TTC549 (cell line): Measurements from ENCODE around the gene CEP57L1.

Experiments used
- FAIRE-seq: peaks from 2 replicates; lab custom pipeline; 2012; peaks lifted over from hg19 to GRCh38; lab: Jason Lieb, UNC

CEP57L1 gene

DNA sequence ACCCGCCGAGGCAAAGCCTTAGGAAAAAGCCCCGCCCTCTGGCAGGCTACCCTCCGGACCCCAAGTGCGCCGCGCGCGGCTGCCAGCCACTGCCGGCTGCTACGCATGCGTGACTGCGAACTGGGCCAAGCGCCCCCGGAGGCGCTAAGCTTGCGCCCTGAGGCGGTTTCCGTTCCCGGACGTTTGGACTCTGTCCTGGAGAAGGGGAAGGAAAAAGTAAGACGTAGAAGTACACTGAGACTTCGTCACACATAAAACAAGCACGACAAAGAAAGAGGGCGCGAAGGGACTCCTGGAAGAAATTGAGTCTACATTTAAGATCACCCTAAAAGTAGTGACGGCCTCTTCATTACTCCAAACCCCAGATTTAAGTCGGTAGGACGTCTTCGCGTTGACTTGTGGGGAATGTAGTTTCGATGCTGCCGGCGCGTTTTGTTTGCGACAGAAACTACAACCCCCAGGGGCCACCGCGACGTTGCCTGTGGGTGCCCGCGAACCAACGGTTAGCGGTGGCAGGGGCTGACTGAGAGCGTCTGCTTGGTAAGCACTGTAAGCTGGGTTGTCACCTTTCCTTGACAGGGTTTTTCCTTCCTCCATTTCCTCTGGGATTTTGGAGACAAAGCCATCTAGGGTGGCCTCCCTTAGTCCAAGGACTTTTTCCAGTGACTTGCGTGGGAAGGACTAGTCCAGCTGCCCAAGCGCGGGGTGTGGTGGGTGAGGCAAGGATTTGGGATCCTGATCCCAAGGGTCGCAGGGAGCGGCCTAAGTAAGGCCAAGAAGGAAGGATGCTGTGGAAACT, at the start of gene CEP57L1:
CEP57L1 (plus strand) TSS at position 472 of the 799 bp plus-strand sequence. CDS start 49,715 bp downstream, outside the sequence.
- peak; percentile 63 for FAIRE-seq

DNA sequence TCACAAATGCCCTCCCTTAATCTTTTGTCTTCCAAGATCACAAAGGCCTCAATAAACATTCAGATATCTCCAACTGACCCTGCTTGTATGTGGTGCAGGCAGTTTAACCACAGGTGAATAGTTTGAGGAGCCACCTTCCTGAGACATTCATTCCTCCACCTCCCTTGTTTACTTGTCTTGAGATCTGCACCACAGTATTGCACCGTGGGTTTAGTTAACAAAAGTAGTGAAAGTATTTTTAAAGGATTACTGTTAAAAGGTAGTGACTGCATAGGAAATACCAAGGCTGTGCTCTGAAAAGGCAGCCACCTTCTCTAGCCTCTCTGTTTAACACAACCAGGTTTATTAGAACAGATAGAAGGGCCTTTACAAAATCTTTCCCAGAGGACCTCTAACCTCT, 47.1 kb upstream of the CEP57L1 start:
- FAIRE-seq: no peak

DNA sequence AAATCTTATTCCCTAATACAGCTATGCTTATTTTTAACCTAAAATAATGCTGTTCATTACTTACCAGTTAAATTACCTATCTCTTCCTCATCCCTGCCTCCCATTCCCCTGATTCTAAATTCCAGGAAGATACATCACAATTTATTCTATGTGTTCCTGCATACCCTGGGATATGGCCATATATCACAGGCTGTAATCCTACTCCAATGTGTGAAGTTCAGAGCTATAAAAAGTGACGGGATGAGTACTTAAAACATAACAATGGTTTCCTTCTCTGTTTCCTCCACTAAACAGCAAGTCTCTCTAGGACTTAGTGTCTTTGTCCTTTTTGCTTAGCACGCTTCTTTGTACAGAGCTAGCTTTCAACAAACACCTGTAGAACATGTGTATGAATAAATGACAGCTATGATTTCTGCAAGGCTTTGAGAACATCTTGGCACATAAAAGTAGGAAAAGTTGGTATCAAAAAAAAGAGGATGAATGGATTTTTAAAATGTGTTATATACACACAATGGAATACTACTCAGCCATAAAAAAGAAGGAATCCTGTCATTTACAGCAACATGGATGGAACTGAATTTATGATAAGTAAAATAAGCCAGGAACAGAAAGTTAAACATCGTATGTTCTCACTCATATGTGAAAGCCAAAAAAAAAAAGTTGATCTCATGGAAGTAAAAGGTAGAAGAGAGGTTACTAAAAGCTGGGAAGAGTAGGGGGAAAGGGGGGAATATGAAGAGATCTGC, 46.5 kb upstream of the CEP57L1 start:
- no peak for FAIRE-seq

DNA sequence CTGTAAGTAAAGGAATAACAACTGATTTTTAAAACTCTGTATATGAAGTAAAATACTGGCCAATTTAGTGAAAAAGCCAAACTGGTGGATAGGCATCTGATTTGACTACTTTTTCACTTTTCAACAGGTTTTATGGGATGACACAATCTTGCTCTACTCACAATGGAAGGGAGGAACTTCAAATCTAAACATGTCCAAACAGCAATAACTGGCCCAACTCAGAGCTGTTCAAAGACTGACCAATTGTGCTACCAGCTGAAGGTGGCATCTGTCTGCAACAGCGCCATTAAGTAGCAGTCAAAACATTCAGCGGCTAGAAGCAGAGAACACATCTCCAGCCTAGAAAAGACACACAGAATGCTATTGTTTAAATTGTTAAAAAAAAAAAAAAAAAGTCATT, 45.3 kb upstream of the CEP57L1 start:
- FAIRE-seq: no peak

DNA sequence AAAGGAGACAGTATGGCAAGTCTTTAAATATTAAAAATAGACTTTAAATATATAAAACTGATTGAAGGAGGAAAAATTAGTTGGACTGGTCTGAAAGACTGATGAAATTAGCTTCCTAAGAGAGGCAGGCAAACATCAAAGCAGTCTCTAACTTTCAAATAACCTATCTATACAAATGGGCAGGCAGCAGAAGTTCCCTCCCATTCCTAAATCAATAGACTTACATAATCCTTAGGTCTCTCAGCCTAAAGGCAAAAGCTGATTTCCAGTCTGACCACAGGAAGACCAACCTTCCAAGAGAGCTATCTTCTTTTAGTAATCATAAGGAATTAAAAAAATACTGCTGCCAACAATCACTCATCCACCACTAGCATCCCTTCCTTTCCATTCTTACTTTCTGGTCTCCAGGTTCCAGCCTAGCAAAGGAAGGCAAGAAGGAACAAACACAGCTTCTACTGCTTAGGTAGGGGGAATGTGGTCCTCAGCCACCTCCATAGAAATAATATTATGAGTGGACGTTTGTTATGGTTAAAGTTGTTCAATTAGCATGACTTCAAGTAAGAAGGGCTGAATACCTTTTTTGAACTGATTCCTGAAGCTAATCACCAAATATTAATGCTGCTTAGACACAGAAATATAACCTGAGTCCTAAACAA, 44.7 kb upstream of the CEP57L1 start:
- no peak for FAIRE-seq

DNA sequence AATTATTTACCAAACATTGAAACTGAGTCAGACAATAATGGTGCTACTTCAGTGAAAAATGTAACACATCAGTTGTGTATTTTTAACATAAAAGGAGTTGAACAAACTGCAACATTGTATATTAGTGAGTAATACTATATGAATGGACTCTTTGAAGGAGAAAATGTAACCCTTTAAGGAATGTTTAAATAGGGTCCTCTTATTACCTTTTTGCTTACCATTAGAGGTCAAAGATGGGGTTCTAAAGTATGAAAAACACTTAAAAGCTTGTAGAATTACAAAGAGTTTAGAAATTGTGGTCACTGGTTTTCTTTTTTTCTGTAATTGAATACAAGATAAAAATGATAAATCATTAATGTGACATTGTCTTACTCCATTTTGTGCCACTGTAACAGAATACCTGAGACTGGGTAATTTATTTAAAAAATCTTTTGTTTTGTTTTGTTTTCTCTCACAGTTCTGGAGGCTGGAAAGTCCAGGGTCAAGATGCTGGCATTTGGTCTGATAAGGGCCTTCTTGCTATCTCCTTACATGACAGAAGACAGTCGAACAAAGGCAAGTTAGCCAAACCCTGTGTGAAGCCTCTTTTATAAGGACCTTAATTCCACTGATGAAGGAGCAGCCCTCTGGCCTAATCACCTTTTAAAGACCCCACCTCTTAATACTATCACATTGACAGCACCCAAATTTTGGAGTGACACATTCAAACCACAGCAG, 43.8 kb upstream of the CEP57L1 start:
- FAIRE-seq: no peak

DNA sequence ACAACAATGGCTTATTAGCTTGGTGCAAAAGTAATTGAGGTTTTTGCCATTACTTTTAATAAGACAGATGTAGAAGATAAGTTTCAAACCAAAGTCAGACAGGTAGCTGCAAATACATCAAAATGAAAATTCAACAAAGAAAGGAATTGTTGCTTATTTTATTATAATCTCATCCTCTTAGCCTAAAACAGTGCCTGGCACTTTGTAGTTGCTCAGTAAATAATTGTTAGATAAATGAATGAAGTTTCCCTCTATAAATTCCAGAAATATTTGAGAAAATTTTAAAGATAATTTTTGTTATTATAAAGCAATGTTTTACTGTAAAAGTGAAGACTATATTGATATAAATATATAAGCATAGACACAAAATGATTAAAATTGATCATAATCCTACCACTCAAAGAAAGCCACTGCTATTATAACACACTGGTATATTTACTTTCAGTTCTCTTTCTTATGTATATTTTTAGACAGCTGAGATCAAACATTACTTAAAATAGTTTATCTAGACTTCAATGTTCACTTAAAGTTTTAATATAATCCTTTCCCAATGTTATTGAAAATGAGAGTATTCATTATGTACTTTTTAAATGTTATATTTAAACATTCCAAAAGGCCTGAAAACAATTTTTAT, 43.2 kb upstream of the CEP57L1 start:
- peak; percentile 41 for FAIRE-seq

DNA sequence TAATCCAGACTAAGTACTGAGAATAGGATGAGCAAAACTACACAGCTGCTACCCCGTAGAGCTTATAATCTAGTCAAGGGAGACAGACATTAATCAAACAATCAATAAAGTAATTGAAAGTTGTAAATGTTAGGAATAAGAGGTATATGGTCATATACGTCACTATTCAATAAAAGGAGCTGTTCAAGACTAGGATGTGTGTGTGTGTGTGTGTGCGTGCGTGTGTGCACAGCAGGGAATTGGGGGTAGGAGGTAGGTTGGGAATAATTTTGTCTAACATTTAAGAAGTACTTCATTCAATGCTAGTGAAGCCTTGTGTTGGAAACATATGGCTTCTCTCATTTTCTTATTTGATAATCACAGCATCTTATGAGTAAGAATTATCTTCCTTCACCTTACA, 42.5 kb upstream of the CEP57L1 start:
- no peak for FAIRE-seq

DNA sequence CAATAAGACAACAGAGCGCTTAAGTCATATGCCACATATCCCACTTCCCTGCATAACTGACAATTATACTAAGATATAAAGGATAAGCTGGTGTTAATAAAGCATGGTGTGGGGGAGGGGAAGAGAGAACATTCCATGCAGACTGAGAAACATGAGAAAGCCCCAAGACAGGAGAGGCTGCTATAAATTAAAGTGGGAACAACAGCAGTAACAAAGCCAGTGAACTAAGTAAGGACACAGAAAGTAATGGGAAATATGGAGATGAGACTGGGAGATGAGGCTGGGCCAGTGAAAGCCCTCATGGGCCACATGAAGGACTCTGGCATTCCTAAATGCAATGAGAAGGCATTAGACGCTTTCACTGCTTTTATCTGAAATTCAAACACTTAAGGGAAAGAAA, 42.0 kb upstream of the CEP57L1 start:
- FAIRE-seq: no peak

DNA sequence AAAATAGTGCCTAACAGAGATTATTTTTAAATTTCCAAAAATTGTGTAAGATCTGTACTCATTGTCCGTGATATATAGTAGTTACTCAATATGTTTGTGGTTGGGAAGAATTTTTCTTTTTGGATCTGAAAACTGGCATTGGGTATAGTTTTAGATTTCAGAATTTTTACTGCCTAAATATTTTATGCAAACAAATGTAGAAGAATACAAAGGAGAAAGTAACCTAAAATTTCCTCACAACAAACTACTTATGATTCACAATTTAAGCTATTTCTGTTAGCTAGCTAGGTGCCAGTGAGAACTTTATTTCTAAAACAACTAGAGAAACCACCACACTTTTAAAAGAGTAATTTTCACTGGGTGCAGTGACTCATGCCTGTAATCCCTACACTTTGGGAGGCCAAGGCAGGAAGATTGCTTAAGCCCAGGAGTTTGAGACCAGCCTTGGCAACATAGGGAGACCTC, 39.5 kb upstream of the CEP57L1 start:
- no peak for FAIRE-seq

DNA sequence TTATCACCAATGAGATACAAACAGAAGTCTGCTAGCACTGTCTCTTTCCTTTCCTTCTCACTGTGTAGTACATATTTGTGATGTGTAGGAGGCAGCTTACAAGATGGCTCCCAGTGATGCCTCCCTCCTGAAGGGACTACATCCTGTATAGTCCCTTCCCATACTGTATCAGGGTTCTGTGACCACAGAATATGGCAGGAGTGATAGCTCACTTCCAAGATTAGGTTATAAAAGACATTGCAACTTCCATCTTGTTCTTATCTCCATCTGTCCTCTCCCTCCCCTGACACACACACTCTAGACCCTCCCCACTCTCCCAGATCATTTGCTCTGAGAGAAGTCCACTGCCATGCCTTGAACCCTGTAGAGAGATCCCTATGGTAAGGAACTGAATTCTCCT, 38.6 kb upstream of the CEP57L1 start:
- no peak for FAIRE-seq

DNA sequence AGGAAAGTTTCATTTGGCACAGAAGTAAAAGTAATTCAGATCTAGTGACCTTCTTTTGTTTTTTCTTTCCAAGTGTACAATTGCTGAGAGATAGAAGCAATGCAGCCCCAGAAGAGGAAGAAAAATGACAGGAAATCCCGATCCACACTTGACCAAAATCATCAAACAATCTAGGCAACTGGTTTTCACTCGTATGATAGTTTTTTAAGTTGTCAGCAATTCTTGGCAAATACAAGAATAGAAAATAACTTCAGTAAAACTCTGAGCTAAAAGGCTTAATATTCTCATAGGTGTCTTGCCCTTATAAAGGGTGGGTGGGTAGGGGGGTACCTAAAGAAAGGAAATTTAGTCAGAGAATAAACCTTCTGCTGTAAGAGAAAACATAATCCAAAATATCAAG, 36.7 kb upstream of the CEP57L1 start:
- FAIRE-seq: no peak

DNA sequence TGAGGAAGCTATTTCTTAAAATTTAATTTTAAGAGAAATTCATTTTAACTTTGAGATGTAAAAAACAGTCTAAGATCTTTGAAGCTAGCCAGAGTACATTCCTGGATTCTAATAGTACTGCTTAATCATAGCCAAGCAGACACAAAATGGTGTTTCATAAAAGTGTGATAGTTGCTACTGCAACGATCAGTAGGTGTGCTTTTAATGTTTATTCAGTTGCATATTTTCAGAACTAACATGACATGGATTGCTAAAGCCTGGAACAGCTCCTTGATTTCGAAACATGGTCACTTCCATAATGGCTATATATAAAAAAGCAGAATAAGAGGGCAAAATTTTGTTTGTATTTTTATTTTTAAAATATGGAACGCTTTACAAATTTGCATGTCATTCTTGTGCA, 36.2 kb upstream of the CEP57L1 start:
- FAIRE-seq: no peak

DNA sequence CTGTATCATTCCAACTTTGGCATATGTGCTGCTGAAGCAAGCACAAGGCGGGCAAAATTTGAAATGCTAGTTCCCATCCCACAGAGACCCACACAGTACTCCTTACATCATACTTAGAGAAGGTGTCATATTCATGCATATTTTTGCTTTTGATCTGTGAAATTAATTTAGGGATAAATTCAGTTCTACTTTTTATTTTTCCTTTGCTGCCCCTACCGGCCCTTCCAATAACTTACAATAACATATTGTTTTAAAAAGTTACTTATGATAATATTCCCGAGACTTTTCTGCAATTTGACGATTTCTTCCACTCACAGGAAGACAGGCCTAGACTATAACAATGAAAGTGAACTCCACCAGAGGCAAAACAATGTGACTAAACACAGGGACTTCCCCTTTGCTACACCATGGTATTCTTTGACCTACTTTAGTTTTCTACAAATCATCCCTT, 35.7 kb upstream of the CEP57L1 start:
- no peak for FAIRE-seq

DNA sequence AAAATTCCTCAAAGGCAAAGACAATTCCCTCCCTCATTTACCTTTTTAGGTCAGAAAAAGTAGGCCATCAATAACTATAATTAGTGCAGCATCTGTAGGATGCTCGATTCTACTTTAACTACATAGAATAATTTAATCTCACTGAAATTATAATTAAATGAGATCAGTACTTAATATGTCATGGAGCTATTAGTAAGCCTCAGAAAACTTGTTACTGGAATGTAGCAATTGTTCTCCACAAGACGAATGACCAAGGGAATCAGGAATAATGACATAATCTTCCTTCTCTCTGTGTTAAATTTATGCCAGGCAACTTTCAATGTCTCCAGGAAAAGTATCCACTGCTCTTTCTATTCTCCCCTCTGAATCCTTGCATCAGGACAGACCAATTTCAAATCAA, 34.7 kb upstream of the CEP57L1 start:
- FAIRE-seq: no peak

DNA sequence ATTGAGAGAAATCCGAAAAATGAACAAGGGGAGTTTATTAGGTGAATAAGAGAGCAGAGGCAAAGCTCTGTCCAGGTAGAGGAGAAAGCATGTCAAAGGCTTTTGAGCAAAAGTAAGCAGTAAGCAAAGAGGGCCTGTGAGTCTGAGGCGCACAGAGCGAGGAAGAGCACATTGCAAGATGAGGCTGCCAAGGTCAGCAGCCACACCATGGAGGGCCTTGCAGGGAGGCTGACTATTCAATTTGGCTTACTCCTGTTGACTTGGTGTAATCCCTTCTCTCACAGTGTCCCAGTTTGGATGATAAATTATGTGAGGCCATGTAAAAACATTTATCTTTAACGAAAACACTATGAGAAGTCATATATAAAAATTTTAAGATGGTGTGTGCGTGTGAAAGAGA, 33.1 kb upstream of the CEP57L1 start:
- FAIRE-seq: no peak

DNA sequence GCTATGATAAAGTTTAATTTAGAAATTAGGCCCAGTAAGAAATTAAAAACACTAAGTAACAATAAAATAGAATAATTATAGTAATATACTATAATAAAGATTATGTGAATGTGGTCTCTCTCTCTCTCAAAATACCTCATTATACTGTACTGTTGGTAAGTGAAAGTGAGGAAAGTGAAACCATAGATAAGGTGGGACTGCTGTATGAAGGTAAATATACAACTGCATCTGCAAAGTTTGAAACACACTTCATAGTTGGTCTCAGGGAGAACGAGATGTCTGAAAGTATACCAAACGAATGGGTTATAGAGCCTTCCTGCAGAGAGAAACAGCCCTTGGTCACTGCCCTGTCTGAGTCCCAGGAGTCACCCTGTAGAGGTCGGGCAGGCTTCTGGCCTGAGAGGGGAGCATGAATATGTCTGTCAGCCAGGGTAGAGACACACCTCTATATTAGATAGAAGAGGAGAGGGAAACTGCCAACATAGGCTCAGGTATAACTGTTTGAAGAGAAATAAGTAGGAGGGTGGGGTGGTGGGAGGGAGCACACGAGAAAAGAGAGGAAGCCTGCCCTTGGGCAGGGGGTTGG, 32.4 kb upstream of the CEP57L1 start:
- FAIRE-seq: no peak

DNA sequence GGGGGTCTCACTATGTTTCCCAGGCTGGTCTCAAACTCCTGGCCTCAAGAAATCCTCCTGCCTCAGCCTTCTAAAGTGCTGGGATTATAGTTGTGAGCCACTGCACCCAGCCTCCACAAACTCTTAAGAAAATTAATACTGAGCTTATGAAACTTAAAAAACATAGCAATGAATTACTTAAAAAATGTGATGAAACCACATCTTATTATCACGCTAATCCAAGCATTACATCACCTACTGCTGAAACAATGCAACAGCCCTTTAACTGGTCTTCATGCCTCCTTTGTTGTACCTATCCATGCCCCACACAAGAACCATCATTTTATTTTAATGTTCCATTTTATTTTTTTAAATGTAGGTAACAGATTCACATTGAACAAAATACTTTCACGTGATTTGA, 25.6 kb upstream of the CEP57L1 start:
- no peak for FAIRE-seq

DNA sequence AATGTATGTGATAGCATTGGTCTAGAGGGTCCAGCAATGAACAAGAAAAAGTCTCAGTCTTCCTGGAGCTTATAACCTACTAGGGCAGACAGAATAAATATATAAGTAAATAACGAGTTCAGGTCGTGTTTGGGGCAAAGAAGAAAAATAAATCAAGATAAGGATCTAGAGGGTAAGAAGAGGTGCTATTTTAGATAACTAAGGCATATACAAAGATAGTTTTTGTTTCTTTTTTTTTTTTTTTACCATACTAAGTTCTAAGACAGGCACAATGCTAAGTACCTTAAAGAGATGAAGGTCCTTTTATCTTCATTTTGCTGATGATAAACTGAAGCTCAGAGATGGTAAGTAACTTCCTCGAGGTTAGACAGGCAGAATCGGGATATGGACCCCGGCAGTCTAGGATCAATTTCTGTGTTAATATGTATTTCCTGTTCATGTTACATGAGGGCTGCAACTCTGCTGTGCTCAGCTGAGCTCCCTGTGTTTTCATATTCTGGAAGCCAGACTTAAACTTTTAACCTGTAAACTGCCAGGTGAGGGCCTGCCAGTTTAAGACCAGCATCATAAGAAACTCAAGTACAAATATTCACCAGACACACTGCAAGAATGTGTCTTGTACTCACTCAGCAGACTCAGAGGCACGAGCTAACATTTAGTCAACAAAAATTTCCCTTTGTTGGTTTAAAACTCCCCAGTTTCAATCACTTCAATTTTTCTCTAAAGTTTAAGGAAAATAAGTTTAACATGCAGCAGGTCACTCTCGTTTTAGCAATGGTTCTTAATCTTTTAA, 24.0 kb upstream of the CEP57L1 start:
- FAIRE-seq: no peak

DNA sequence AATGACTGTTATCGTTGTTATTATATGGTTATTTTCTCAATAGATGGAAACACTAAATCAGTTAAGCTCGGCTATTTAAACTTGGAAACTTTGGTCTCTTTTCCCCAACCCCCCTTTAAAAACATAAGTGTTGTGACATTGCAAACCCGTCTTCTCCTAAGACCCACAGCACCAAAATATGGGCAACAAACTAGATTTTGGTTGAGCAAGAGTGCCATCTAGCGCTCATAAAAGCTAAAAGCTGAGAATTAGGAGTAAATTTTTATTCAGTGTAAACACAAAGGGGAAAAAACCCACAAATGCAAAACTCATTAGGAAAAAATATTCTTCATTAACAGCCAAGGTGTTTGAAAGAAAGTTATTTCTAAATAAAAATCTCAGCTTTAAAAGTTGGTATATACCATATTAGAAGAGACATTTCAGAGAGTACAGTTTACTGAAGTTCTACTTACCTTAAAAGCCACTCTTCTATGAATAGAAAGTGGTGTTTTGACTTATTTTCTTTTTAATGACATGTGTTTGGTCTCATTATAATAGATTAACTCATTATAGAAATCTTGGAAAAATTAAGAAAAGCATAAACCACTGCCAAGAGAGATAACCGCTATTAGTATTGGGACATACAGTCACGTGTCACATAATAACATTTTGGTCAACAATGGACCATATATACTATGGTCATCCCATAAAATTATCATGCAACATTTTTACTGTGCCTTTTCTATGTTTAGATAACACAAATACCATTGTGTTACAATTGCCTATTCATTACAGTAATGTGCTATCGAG, 21.8 kb upstream of the CEP57L1 start:
- FAIRE-seq: peak; percentile 95
